GM10248 (cell line): ENCODE measurements around the gene IQCN.

Source experiments
- CTCF ChIA-PET: fragments of 300-600 bp; sonication (Branson Sonifier 250); formaldehyde crosslinking; extraction: SDS; loops from one replicate; lab custom pipeline; 2021; ENCODE audit warnings: antibody characterized with exemption; lab: Yijun Ruan, JAX
- POLR2A ChIA-PET: fragments of 350-650 bp; sonication (Branson Sonifier 250); formaldehyde crosslinking; extraction: SDS; loops from one replicate; lab custom pipeline; 2020; ENCODE audit warnings: antibody characterized with exemption; lab: Yijun Ruan, JAX
- DNase-seq: peaks from one replicate; pipeline ENCODE4 v3.0.0; 2012; ENCODE audit errors: extremely low spot score
- CTCF ChIP-seq: IDR thresholded peaks from 2 replicates; pipeline ENCODE4 v1.5.1; 2012; ENCODE audit warnings: mild to moderate bottlenecking, low read depth; ENCODE audit errors: extremely low read depth, missing control alignments, control extremely low read depth

The IQCN gene

GRCh38 chr19:18291590-18292461 is 17.6 kb upstream of the IQCN start:
- peak; percentile 91 for DNase-seq
- ChIA-PET CTCF (interaction anchor here (1.0 to 6.3 kb wide), 8 partner anchors 11 to 119 kb away, joined by 3 to 43 read pairs (median 3); partner anchors contain the start of genes JUND and LSM4), POLR2A (interaction anchor here (0.5 to 3.1 kb wide), 4 partner anchors 12 to 79 kb away, joined by 3 to 110 read pairs (median 7); partner anchors contain the start of gene JUND)
- no peak for TF ChIP-seq CTCF

- ChIA-PET POLR2A (interaction anchor here (1.0 to 3.1 kb wide), 4 partner anchors 10 to 14 kb away, joined by 5 to 110 read pairs (median 13); partner anchors contain the start of gene JUND), CTCF (interaction anchor here (1.3 to 6.3 kb wide), 3 partner anchors 11 to 31 kb away, joined by 5 to 43 read pairs (median 20); partner anchors contain the start of genes JUND and LSM4)
- DNase-seq: no peak
- TF ChIP-seq CTCF: no peak
These were observed 16.8 kb upstream of the IQCN start for GRCh38 chr19:18291019-18291524.

- no peak for TF ChIP-seq CTCF
- peak; percentile 79 for DNase-seq
- CTCF ChIA-PET: interaction anchor here (6.3 kb wide), 1 partner anchor 10 kb away, joined by 43 read pairs; the partner anchor contains the start of gene JUND
- POLR2A ChIA-PET: interaction anchor here (1.0 to 1.1 kb wide), 2 partner anchors 9 to 11 kb away, joined by 5 to 15 read pairs; partner anchors contain the start of gene JUND
These were observed 16.2 kb upstream of the IQCN start for GRCh38 chr19:18290302-18291018.

- no peak for TF ChIP-seq CTCF
- no peak for DNase-seq
- CTCF ChIA-PET: interaction anchor here (0.8 to 6.3 kb wide), 2 partner anchors 9 to 14 kb away, joined by 3 to 43 read pairs; partner anchors contain the start of gene JUND
- POLR2A ChIA-PET: interaction anchor here (0.6 to 1.1 kb wide), 4 partner anchors 9 to 542 kb away, joined by 3 to 15 read pairs (median 5); partner anchors contain the start of genes JUND and UPF1
These were observed 15.4 kb upstream of the IQCN start for GRCh38 chr19:18289471-18290301.

GRCh38 chr19:18287836-18288772 is 13.9 kb upstream of the IQCN start:
- CTCF ChIA-PET: interaction anchor here (0.8 to 6.3 kb wide), 2 partner anchors 8 to 15 kb away, joined by 3 to 43 read pairs; partner anchors contain the start of gene JUND
- DNase-seq: no peak
- POLR2A ChIA-PET: no interaction called here
- TF ChIP-seq CTCF: no peak
